ENCODE measurements around the gene MAP4K5. TPM values are rescaled to one million over a fixed set of nuclear protein-coding genes. Genes with fewer than 3 reads are reported as not detected.

MAP4K5 gene
- polyA plus RNA-seq, 1 donor (not counting 4 experiments of a cell fraction or from before 2014, with no cell fraction given), result 25.8 TPM

- Histone ChIP-seq H3K9me3 (ENCODE audit: control insufficient read depth, low read depth, low read length) (no peaks in the 10 kb centered on the region), H4K20me1 (ENCODE audit: control insufficient read depth, extremely low read depth, insufficient read depth, low read length) (no peaks in the 10 kb centered on the region), H2AFZ (ENCODE audit: control insufficient read depth, low read length) (no peak overlapping the region), H3K4me1 (ENCODE audit: control insufficient read depth, extremely low read depth, insufficient read depth, low read length) (no peaks in the 10 kb centered on the region), H3K79me2 (ENCODE audit: control insufficient read depth, insufficient read depth, low read length) (no peaks in the 10 kb centered on the region), H3K4me2 (ENCODE audit: control insufficient read depth, extremely low read depth, insufficient read depth, low read depth, low read length) (no peak overlapping the region), H3K27ac (ENCODE audit: control insufficient read depth, insufficient read depth, low read length) (no peak overlapping the region), H3K9me1 (ENCODE audit: control insufficient read depth, extremely low read depth, insufficient read depth, low read length) (no peaks in the 10 kb centered on the region), H3K36me3 (ENCODE audit: control insufficient read depth in 2 of 2, extremely low read depth in 1 of 2, insufficient read depth in 2 of 2, low read length in 2 of 2) (peaks cover 6 to 8% of the 10 kb centered on the region in 2 experiments), H3K9ac (ENCODE audit: control insufficient read depth, extremely low read depth, insufficient read depth, low read length) (no peak overlapping the region), H3K27me3 (ENCODE audit: control insufficient read depth, extremely low read depth, insufficient read depth, low read length) (no peaks in the 10 kb centered on the region), H3K4me3 (ENCODE audit: control insufficient read depth in 2 of 3, extremely low read depth in 1 of 3, insufficient read depth in 2 of 3, low read depth in 1 of 3, low read length in 3 of 3) (no peak overlapping the region)
- DNase-seq (ENCODE audit: low read depth, low spot score) (no peak), FAIRE-seq (no peak)
- dilution Hi-C loops (cut with MboI; ENCODE audit: extremely low pct_ligation_motif_present, low sequenced_read_pairs), result no loop called here
- TF ChIP-seq EZH2 (IDR thresholded peaks at IDR 0.05; ENCODE audit: low read length) (no peak), CTCF (optimal IDR thresholded peaks at IDR 0.05 in 1 of 3, IDR thresholded peaks at IDR 0.05 in 1 of 3, conservative IDR thresholded peaks at IDR 0.05 in 1 of 3; ENCODE audit: extremely low read depth in 1 of 3, insufficient read depth in 2 of 3, low read length in 3 of 3) (no peak)
Measured at GRCh38 chr14:50425816-50426215, 106.6 kb downstream of the MAP4K5 start.

- TF ChIP-seq EZH2 (IDR thresholded peaks at IDR 0.05; ENCODE audit: low read length) (no peak), CTCF (optimal IDR thresholded peaks at IDR 0.05 in 1 of 3, IDR thresholded peaks at IDR 0.05 in 1 of 3, conservative IDR thresholded peaks at IDR 0.05 in 1 of 3; ENCODE audit: extremely low read depth in 1 of 3, insufficient read depth in 2 of 3, low read length in 3 of 3) (no peak)
- Histone ChIP-seq H3K27ac (ENCODE audit: control insufficient read depth, insufficient read depth, low read length) (no peak overlapping the region), H3K9me1 (ENCODE audit: control insufficient read depth, extremely low read depth, insufficient read depth, low read length) (no peaks in the 10 kb centered on the region), H3K4me2 (ENCODE audit: control insufficient read depth, extremely low read depth, insufficient read depth, low read depth, low read length) (no peak overlapping the region), H3K4me1 (ENCODE audit: control insufficient read depth, extremely low read depth, insufficient read depth, low read length) (no peaks in the 10 kb centered on the region), H3K4me3 (ENCODE audit: control insufficient read depth in 2 of 3, extremely low read depth in 1 of 3, insufficient read depth in 2 of 3, low read depth in 1 of 3, low read length in 3 of 3) (no peak overlapping the region), H3K36me3 (ENCODE audit: control insufficient read depth in 2 of 2, extremely low read depth in 1 of 2, insufficient read depth in 2 of 2, low read length in 2 of 2) (peaks cover 6 to 8% of the 10 kb centered on the region in 2 experiments), H3K9me3 (ENCODE audit: control insufficient read depth, low read depth, low read length) (no peaks in the 10 kb centered on the region), H3K79me2 (ENCODE audit: control insufficient read depth, insufficient read depth, low read length) (no peaks in the 10 kb centered on the region), H2AFZ (ENCODE audit: control insufficient read depth, low read length) (no peak overlapping the region), H4K20me1 (ENCODE audit: control insufficient read depth, extremely low read depth, insufficient read depth, low read length) (no peaks in the 10 kb centered on the region), H3K27me3 (ENCODE audit: control insufficient read depth, extremely low read depth, insufficient read depth, low read length) (no peaks in the 10 kb centered on the region), H3K9ac (ENCODE audit: control insufficient read depth, extremely low read depth, insufficient read depth, low read length) (no peak overlapping the region)
- DNase-seq (ENCODE audit: low read depth, low spot score), result no peak
- FAIRE-seq, result no peak
- dilution Hi-C loops (cut with MboI; ENCODE audit: extremely low pct_ligation_motif_present, low sequenced_read_pairs), result no loop called here
Measured at GRCh38 chr14:50425105-50425504, 107.3 kb downstream of the MAP4K5 start.

Measured in keratinocyte (primary cell).